WERI-Rb-1 (cell line): ENCODE results near the gene CANX.

ENCODE experiments used
- DNase-seq: peaks from one replicate; pipeline ENCODE4 v3.0.0-alpha.2; 2020
- H3K27ac ChIP-seq: fragments of 250-450 bp; sonication (Bioruptor Pico); 2 replicates; pipeline ENCODE4 v1.5.1; 2020; ENCODE audit warnings: mild to moderate bottlenecking, moderate library complexity
- H3K27me3 ChIP-seq: fragments of 250-450 bp; sonication (Bioruptor Pico); 2 replicates; pipeline ENCODE4 v1.5.1; 2021; ENCODE audit warnings: mild to moderate bottlenecking, low read depth, moderate library complexity; ENCODE audit not compliant: insufficient read depth, severe bottlenecking
- H3K36me3 ChIP-seq: fragments of 250-450 bp; sonication (Bioruptor Pico); 2 replicates; pipeline ENCODE4 v1.5.1; 2020; ENCODE audit warnings: mild to moderate bottlenecking, moderate library complexity
- H3K4me3 ChIP-seq: 2 replicates; pipeline ENCODE4 v1.5.1; 2011; ENCODE audit warnings: low read depth, mild to moderate bottlenecking, control low read depth, low read length
- H3K9me3 ChIP-seq: fragments of 250-450 bp; sonication (Bioruptor Pico); 2 replicates; pipeline ENCODE4 v1.5.1; 2021; ENCODE audit warnings: mild to moderate bottlenecking, moderate library complexity; ENCODE audit not compliant: severe bottlenecking
- TF ChIP-seq, protein P1 (sequence below): IDR thresholded peaks from 2 replicates; pipeline ENCODE4 v1.5.1; 2011; ENCODE audit warnings: low read depth, mild to moderate bottlenecking, control low read depth, inconsistent platforms, low read length

Gene CANX

DNA sequence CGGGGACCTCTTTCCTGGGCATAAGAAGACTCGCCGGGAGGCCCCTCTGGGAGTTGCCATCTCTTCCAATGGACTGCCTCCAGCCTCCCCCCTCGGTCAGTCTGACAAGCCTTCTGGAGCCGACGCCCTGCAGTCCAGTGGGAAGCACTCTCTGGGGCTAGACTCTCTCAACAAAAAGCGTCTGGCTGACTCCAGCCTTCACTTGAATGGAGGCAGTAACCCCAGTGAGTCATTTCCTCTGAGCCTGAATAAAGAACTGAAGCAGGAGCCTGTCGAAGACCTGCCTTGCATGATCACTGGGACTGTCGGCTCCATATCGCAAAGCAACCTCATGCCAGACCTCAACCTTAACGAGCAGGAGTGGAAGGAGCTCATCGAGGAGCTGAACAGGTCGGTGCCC, 66.6 kb downstream of the CANX start:
- no peak overlapping the region for H3K27ac ChIP-seq
- no peak for DNase-seq
- H3K4me3 ChIP-seq, result no peak overlapping the region

DNA sequence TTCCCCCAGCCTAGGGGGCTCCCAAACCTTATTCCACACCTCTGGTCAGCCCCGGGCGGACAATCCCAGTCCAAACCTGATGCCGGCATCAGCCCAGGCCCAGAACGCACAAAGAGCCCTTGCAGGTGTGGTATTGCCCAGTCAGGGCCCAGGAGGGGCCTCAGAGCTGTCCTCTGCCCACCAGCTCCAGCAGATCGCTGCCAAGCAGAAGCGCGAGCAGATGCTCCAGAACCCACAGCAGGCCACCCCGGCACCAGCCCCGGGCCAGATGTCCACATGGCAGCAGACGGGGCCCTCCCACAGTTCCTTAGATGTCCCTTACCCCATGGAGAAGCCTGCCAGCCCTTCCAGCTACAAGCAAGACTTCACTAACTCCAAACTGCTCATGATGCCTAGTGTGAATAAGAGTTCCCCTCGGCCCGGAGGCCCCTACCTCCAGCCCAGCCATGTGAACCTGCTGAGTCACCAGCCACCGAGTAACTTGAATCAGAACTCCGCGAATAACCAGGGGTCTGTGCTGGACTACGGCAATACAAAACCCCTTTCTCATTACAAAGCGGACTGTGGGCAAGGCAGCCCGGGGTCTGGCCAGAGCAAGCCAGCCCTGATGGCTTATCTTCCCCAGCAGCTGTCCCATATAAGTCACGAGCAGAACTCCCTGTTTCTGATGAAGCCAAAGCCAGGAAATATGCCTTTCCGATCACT, 67.4 kb downstream of the CANX start:
- Histone ChIP-seq H3K36me3 (peaks cover 13% of the 10 kb centered on the region; the same call in 1 of the 2 replicates), H3K27me3 (no peaks in the 10 kb centered on the region), H3K4me3 (no peak overlapping the region), H3K27ac (no peak overlapping the region), H3K9me3 (no peaks in the 10 kb centered on the region)
- TF ChIP-seq, protein P1, sequence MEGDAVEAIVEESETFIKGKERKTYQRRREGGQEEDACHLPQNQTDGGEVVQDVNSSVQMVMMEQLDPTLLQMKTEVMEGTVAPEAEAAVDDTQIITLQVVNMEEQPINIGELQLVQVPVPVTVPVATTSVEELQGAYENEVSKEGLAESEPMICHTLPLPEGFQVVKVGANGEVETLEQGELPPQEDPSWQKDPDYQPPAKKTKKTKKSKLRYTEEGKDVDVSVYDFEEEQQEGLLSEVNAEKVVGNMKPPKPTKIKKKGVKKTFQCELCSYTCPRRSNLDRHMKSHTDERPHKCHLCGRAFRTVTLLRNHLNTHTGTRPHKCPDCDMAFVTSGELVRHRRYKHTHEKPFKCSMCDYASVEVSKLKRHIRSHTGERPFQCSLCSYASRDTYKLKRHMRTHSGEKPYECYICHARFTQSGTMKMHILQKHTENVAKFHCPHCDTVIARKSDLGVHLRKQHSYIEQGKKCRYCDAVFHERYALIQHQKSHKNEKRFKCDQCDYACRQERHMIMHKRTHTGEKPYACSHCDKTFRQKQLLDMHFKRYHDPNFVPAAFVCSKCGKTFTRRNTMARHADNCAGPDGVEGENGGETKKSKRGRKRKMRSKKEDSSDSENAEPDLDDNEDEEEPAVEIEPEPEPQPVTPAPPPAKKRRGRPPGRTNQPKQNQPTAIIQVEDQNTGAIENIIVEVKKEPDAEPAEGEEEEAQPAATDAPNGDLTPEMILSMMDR, result no peak
- DNase-seq, result no peak

More for the DNA sequence above, 66.6 kb downstream of the CANX start:
- no peaks in the 10 kb centered on the region for H3K27me3 ChIP-seq
- H3K9me3 ChIP-seq, result no peaks in the 10 kb centered on the region
- TF ChIP-seq, protein P1, result no peak
- H3K36me3 ChIP-seq, result peaks cover 13% of the 10 kb centered on the region; the same call in 1 of the 2 replicates

DNA sequence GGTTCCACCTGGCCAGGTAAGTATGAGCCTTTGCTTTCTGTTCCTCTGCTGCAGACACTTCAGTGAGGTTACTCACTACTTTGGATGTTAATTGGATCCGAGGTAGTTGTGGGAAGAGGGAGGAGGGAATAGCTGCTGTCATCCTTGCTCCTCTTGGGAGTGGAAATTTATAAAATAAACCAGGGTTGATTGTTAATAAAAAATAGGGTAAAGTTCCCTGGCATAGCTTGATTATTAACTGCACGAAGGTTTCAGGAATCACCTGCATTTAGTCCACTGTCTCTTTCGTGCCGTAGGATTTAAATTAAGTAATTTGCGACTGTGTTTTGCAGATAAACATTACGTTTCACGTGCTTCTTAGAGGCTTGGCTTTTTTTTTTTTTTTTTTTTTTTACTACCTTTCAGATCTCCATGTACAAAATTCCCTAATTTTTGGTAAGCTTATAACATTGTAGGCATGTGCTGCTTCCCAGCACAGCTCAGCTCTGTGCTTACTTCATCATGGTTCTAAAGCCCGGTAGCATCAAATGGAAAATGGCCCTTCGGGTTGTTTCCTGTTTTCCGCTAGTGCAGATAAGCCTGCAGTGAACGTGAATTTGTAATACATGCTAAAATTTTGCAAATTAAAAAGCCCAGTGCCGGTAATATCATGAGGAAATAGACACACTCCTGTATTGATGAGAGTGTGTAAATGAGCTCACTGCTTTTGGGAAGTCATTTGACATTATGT, 68.1 kb downstream of the CANX start:
- H3K27ac ChIP-seq, result no peak overlapping the region
- TF ChIP-seq, protein P1, result no peak
- peaks cover 18% of the 10 kb centered on the region for H3K36me3 ChIP-seq
- H3K27me3 ChIP-seq, result no peaks in the 10 kb centered on the region
- no peaks in the 10 kb centered on the region for H3K9me3 ChIP-seq
- no peak overlapping the region for H3K4me3 ChIP-seq
- no peak for DNase-seq

DNA sequence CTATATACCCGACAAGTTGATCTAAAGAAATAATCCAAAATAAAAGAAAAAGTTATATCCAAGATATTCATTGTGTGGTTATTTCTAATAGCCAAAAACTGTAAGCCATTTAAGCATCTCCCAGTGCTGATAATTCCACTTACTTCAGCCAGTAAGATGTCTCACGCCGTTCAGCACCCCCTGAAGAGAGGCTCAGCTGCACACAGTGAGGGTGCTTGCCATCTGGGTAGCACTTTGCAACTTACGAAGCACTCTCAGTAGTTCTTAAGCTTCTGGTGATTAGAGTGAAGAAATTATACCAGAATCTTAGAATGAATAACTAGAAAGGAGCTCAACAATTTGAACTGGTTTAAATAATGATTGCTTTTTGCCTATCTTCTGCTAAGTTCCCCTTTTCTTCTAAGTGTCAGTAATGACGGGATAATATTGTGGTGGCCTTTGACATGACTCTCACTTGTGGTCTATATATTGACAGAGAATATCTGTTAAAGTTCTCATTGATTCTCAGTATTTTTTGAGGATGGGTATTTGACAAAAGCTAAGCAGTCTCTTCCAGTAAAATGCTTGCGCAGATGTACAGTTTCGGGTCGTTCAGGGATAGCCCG, 68.8 kb downstream of the CANX start:
- Histone ChIP-seq H3K27ac (no peak overlapping the region), H3K27me3 (no peaks in the 10 kb centered on the region), H3K36me3 (peaks cover 24% of the 10 kb centered on the region), H3K9me3 (no peaks in the 10 kb centered on the region), H3K4me3 (no peak overlapping the region)
- TF ChIP-seq, protein P1, result no peak
- DNase-seq, result no peak

DNA sequence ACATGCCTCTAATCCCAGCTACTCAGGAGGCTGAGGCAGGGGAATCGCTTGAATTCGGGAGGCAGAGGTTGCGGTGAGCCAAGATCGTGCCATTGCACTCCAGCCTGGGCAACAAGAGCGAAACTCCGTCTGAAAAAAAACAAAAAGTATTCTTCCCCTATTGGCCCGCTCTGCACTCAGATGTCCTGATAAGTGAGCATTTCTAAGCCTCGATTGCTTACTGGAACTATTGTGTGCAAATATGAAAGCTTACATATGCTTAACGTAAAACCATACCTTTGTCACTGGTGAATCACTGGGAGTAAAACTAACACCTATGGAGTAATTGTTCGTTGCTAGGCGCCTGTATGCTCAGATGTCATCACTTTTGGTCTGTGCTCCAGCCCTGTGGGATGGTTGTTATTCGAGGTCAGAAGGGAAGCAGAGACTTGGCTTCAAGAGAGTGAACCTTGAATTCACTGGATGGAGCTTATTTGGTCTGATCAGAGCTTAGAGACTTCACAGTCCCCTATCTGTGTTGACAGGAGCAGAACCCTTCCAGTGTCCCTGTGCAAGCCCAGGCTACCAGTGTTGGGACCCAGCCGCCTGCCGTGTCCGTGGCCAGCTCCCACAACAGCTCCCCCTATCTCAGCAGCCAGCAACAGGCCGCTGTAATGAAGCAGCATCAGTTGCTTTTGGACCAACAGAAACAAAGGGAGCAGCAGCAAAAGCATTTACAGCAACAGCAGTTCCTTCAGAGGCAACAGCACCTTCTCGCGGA, 69.7 kb downstream of the CANX start:
- no peaks in the 10 kb centered on the region for H3K27me3 ChIP-seq
- DNase-seq, result no peak
- peaks cover 24% of the 10 kb centered on the region for H3K36me3 ChIP-seq
- no peak overlapping the region for H3K27ac ChIP-seq
- no peak overlapping the region for H3K4me3 ChIP-seq
- TF ChIP-seq, protein P1, result no peak
- H3K9me3 ChIP-seq, result no peaks in the 10 kb centered on the region
